ENCODE results near the gene SUPT6H.

SUPT6H gene

DNA sequence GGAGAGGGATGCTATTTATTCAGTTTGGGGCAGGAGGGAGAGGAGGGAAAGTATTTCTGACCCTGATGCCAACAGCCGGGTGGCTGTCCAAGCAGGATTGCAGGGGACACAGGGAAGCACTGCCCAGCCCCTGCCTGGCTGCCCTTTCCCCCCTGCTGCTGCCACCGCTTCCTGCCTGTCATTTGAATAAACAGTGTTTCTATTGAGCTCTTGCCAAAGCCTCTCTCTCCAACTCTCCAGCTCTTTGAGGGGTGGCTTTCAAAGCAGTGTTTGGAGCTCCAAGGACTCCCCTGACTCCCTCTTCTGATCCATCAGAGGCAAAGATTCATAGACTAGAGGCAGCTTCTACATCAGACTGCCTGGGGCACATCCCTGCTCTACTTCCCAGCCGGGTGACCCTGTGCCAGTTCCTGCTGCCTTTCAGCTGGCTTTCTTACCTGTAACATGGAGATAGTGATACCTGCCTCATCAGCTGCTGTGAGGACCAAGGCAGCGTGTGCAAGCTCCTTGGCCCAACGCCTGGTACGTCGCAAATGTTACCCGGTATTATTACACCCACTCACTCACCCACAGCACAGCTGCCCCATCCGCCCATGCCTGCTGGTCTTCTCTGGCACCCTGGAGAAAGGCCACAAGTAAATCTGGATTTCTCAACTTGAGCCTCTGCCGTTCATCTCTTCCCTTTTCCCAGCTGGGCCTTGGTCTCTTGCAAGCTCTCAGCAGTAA lies 40.2 kb downstream of the SUPT6H start:
- no peak for DNase-seq (ENCODE audit: low read depth)

DNA sequence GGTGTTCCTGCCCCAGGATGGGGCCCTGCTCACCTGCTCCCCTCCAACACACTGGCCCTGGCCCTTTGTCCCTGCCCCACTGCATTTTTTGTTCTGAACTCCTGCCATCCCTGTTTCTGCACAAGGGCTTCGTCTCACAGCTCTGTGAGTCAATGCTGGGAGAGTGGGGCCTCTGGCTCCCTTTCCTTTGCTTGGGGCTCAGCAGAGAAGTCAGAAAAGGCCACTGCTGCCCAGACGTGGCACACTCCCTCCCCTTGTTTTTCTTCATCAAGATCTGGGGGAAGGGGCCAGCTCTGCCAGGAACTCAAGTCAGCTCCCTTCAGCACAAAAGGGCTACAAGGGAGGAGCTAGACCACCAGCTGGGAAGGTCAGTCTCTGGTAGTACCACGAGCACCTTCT lies 40.7 kb downstream of the SUPT6H start:
- DNase-seq (ENCODE audit: low read depth): no peak

- no peak for DNase-seq (ENCODE audit: low read depth)
These were observed 41.7 kb downstream of the SUPT6H start for GRCh38 chr17:28703552-28704218.

- DNase-seq (ENCODE audit: low read depth): no peak
These were observed 42.3 kb downstream of the SUPT6H start for GRCh38 chr17:28704219-28704858.

GRCh38 chr17:28705074-28705659 lies 43.2 kb downstream of the SUPT6H start:
- no peak for DNase-seq (ENCODE audit: low read depth)

DNA sequence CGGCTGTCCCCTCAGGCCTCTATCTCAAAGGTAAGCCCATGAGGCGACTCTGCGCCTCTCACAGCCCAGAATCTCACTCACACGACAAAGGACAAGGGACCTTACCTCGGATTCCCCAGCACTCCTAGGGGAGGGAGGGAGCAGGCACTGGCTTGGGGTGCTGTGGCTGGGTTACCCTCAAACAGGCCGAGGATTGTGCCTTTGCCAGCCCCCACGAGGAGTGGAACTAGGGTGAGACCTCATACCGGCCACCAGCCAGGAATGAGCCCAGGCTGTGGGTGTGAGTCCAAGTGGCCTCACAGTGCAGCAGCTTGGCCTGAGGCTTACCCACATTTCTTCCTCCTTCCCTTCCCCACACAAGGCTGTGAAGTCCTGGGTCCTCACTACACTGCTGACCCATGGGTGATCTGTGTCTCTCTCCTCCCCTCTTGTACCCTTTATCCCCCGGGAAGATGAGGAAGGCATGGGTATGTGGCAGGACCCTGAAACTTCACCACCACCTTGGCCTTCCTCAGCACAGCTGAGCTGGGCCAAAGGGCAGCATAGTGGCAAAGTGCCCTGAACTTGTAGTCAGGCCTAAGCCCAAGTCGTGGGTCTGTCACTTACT lies 43.8 kb downstream of the SUPT6H start:
- DNase-seq (ENCODE audit: low read depth): no peak

GRCh38 chr17:28706471-28707338 lies 44.7 kb downstream of the SUPT6H start:
- no peak for DNase-seq (ENCODE audit: low read depth)

DNA sequence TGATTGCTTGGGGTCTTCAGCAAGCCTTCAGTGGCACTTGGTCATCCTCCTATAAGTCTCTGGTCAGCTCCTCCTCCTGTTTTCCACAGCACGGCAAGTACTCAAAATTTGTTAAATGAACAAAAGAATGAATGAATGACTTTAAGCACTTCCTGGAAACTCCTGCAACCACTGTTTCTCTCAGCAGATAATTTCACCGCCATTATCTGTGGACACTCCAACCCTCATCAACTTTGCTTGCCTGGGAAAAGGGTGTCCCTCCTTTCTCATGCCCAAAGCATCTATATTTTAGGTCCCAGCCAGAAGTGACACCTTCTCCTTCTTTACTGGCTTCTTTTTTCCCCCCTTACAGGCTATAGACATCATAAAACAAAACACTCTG lies 45.3 kb downstream of the SUPT6H start:
- DNase-seq (ENCODE audit: low read depth): no peak

- DNase-seq (ENCODE audit: low read depth): peak; percentile 82
These were observed 49.1 kb downstream of the SUPT6H start for GRCh38 chr17:28710861-28711722.

DNA sequence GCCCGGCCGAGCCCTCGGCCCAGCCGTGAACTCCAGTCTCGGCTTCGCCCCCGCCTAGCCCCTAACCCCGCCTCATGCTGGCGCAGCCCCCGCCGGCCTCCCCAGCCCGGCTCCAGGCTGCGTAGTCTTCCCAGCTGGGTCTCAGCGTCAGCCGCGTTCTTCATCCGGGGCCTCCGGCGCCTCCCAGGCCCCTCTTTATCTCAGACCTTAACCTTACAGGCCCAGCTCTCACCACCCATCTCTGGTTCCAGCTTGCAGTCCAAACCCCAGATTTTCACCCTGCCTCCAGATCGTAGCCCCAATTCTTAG lies 49.7 kb downstream of the SUPT6H start, which contains the start of gene PROCA1:
Gene PROCA1, minus strand, starts transcription at position 166 of the 309 bp plus-strand sequence. CDS start 228 bp downstream, outside the sequence.
- DNase-seq (ENCODE audit: low read depth): no peak

- DNase-seq (ENCODE audit: low read depth): no peak
These were observed 50.2 kb downstream of the SUPT6H start for GRCh38 chr17:28712032-28712704.

DNA sequence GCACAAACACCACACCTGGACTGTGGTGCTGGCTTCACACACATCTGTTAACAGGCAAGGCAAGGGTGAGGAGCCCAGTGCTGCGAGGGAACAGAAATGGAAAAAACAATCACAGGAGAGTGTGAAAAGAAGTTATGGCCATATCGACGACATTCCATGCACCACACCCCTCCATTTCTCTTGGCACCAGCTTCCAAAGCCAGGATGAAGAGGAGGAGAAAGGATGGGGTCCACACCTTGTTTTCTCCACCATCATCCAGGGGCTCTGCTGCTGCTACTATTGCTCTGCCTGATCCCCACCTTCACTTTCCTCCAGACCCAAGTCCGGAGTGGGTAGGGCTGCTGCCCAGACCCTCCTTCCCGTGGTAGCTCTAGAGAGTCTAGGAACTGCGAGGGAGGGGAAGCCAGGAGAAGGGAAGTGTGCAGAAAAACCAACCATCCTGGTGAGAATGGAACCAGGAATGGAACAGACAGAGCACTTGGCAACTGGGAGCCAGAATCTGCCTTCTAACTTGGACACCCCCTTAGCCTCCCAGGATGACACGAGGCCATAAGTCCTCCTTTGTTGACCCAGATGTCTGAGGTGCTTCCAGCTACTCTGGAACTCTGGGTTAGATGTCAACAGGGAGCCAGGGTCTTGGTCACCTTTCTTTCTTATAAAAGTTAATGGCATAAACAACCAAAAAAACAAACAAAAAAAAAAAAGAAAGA lies 50.9 kb downstream of the SUPT6H start:
- DNase-seq (ENCODE audit: low read depth): no peak

- DNase-seq (ENCODE audit: low read depth): no peak
These were observed 52.3 kb downstream of the SUPT6H start for GRCh38 chr17:28714281-28714680.

GRCh38 chr17:28715217-28715616 lies 53.2 kb downstream of the SUPT6H start:
- no peak for DNase-seq (ENCODE audit: low read depth)

GRCh38 chr17:28716740-28717577 lies 55.0 kb downstream of the SUPT6H start:
- DNase-seq (ENCODE audit: low read depth): no peak

GRCh38 chr17:28717578-28718332 lies 55.8 kb downstream of the SUPT6H start, which contains the start of gene RAB34:
RAB34 (minus strand) TSS chr17:28717868; CDS start chr17:28717266, 602 bp downstream.
- no peak for DNase-seq (ENCODE audit: low read depth)

DNA sequence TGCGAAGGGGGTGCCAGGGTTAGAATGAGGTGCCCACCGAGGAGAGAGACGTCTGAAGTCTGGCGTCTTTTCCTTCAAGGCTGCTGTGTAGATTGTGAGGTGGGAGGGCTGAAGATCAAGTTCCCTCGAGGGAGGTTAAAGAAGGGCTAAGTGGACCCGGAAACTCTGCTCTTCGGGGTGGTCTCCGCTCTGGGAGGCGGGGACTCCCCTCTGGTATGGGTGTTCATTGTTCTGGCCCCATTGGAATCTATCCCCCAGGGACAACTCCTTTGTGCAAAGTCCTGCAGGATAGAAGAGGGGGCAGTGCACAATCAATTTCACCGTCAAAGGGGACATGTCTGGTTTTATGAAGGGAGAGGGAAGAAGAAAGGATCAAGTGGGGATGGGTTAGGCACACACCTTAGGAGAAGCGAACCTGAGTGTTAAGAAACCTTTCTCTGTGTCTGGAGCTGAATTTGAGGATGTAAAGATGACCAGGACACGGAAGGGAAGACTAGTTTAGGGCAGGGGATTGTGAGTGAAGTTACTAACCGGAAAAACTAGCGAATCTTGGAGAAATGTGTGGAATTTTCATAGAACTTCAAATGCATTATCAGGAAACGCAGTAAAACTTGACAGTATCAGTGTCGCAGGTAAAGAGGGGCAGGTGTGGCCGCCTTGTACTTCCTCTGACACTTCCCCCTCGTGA lies 56.5 kb downstream of the SUPT6H start:
- DNase-seq (ENCODE audit: low read depth): no peak
